Immature natural killer cell (primary cell): ENCODE results near the gene MTERF4. TPM values are rescaled to one million over a fixed set of nuclear protein-coding genes. Genes with fewer than 3 reads are reported as not detected.

ENCODE experiments used
- DNase-seq, 3 donors: peaks; one replicate each; pipeline ENCODE4 v3.0.0; 2022; ENCODE audit warnings: mixed read lengths in 1 of 3
- H3K27ac Mint-ChIP-seq, 6 donors: one replicate each; pipeline ENCODE4 v1.8.0; 2020; ENCODE audit warnings: mixed read lengths in 6 of 6, mild to moderate bottlenecking in 5 of 6, inconsistent platforms in 4 of 6, moderate library complexity in 3 of 6
- H3K27me3 Mint-ChIP-seq, 3 donors: one replicate each; pipeline ENCODE4 v1.8.0; 2020 to 2021; ENCODE audit warnings: low read depth in 3 of 3, mild to moderate bottlenecking in 3 of 3, mixed read lengths in 3 of 3, moderate library complexity in 3 of 3, inconsistent platforms in 1 of 3
- H3K36me3 Mint-ChIP-seq, 3 donors: one replicate each; pipeline ENCODE4 v1.8.0; 2020; ENCODE audit warnings: mixed read lengths in 3 of 3, inconsistent platforms in 2 of 3, mild to moderate bottlenecking in 2 of 3
- H3K4me1 Mint-ChIP-seq, 2 donors: one replicate each; pipeline ENCODE4 v1.8.0; 2020; ENCODE audit warnings: inconsistent platforms in 2 of 2, mild to moderate bottlenecking in 2 of 2, mixed read lengths in 2 of 2, moderate library complexity in 1 of 2
- H3K4me3 Mint-ChIP-seq, 5 donors: one replicate each; pipeline ENCODE4 v1.8.0; 2020; ENCODE audit warnings: mild to moderate bottlenecking in 5 of 5, mixed read lengths in 5 of 5, inconsistent platforms in 3 of 5, moderate library complexity in 3 of 5
- H3K9me3 Mint-ChIP-seq, 6 donors: one replicate each; pipeline ENCODE4 v1.8.0; 2020; ENCODE audit warnings: mild to moderate bottlenecking in 6 of 6, mixed read lengths in 6 of 6, inconsistent platforms in 4 of 6, moderate library complexity in 3 of 6
- polyA plus RNA-seq, 3 donors: library from polyadenylated mRNA; unstranded; fragments of 300-500 nt; fragmentation: Illumina TruSeq; gene quantifications; one replicate each; pipeline ENCODE4 v1.2.3, GENCODE V29; 2021

MTERF4 gene, protein sequence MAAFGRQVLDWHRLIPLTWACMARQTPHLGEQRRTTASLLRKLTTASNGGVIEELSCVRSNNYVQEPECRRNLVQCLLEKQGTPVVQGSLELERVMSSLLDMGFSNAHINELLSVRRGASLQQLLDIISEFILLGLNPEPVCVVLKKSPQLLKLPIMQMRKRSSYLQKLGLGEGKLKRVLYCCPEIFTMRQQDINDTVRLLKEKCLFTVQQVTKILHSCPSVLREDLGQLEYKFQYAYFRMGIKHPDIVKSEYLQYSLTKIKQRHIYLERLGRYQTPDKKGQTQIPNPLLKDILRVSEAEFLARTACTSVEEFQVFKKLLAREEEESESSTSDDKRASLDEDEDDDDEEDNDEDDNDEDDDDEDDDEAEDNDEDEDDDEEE
- 10 to 100 TPM; 27.8 to 35.8 (median 30.9) TPM for polyA plus RNA-seq

- H3K9me3 Mint-ChIP-seq, result no peaks in the 10 kb centered on the region
- peak within 1 kb of the TSS; percentile 94 to 97 (median 95) for H3K27ac Mint-ChIP-seq
- H3K4me3 Mint-ChIP-seq, result peak within 1 kb of the TSS; percentile 93 to 98 (median 95)
- peaks cover 0 to 12% (median 4%) of the 10 kb centered on the region in 3 donors for H3K27me3 Mint-ChIP-seq
- H3K36me3 Mint-ChIP-seq, result peaks cover 0 to 10% (median 3%) of the 10 kb centered on the region in 3 donors
- DNase-seq, result peak; percentile 81 to 85 (median 84)
- peaks cover 37 to 57% of the 10 kb centered on the region in 2 donors for H3K4me1 Mint-ChIP-seq
Observed at GRCh38 chr2:241102239-241102803, at the start of gene MTERF4. TSS of gene MTERF4 (minus strand) at chr2:241102287. CDS start at chr2:241102273, 14 bp downstream.

- Mint-ChIP-seq H3K36me3 (peaks cover 4 to 6% (median 6%) of the 10 kb centered on the region in 3 donors), H3K27ac (peak overlapping the region in 5 of 6 donors; percentile 90 to 95 (median 91)), H3K4me1 (peaks cover 32 to 44% of the 10 kb centered on the region in 2 donors), H3K4me3 (peak overlapping the region; percentile 95 to 100 (median 97)), H3K27me3 (peaks cover 2 to 4% (median 3%) of the 10 kb centered on the region in 3 donors), H3K9me3 (no peaks in the 10 kb centered on the region)
- no peak for DNase-seq
Observed at GRCh38 chr2:241150660-241151530, 48.8 kb upstream of the MTERF4 start.

DNA sequence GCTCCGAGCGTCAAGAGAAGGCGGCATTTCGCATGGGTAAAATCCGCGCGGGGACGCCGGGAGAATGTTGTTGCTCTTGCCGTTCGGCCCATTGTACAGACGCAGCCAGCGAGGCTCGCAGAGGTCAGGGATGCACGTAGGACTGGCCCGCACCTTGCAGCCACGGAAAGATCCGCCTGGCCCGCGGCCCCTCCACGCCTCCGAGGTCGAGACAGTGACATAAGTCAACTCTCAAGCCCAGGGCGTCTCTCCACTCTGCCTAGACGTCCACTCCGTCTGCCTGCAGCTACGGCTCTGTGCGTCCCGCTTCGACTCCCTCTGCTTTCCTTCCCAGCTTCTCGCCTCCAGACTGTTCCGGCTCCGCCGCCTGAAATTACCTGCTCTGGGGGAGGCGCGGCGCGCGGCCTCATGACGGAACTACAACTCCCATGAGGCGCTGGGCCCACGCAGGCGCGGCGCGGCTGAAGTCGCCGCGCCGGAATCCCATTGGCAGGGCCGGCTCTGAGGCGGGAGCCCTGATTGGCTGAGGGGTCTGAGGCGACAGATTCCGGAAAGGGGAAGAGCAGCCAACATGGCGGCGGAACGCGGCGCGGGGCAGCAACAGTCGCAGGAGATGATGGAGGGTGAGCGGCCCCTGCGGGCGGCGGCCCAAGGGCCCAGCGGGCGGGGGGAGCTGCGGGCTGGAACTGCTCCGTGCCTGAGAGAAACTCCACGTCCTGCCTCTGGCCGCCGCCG, 48.0 kb upstream of the MTERF4 start, which contains the start of gene PPP1R7:
Gene PPP1R7 (plus strand): TSS at position 543 of the 735 bp plus-strand sequence. CDS start 29 bp downstream, at position 572.
- Mint-ChIP-seq H3K36me3 (peaks cover 4 to 6% (median 6%) of the 10 kb centered on the region in 3 donors), H3K4me3 (peak within 1 kb of the TSS; percentile 95 to 100 (median 97)), H3K27me3 (peaks cover 2 to 4% (median 3%) of the 10 kb centered on the region in 3 donors), H3K9me3 (no peaks in the 10 kb centered on the region), H3K4me1 (peaks cover 30 to 43% of the 10 kb centered on the region in 2 donors), H3K27ac (peak within 1 kb of the TSS; percentile 90 to 97 (median 94))
- peak; percentile 89 to 91 (median 90) for DNase-seq

DNA sequence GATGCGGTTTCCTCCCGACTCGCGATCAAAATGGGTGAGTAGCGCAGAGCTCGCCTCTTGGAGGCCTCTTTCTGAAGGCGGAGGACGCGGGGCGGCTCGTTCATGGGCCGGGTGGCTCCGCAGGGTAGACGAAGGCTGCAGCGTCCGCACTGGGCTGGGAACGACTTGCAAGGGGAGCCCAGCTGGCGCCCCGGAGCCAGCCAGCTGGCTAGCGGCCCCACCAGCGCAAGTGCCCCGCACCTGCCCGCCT, 47.5 kb upstream of the MTERF4 start:
- Mint-ChIP-seq H3K27ac (peak overlapping the region; percentile 77 to 94 (median 86)), H3K9me3 (no peaks in the 10 kb centered on the region), H3K4me3 (peak overlapping the region; percentile 95 to 100 (median 97)), H3K4me1 (peaks cover 30 to 39% of the 10 kb centered on the region in 2 donors), H3K27me3 (peaks cover 2 to 4% (median 3%) of the 10 kb centered on the region in 3 donors), H3K36me3 (peaks cover 2 to 6% (median 4%) of the 10 kb centered on the region in 3 donors)
- DNase-seq, result no peak

GRCh38 chr2:241148891-241149674, 47.0 kb upstream of the MTERF4 start, which contains the start of gene PASK:
TSS of gene PASK (minus strand) at chr2:241149472. CDS start at chr2:241143032, 6,440 bp downstream.
- Mint-ChIP-seq H3K36me3 (peaks cover 2 to 6% (median 4%) of the 10 kb centered on the region in 3 donors), H3K9me3 (no peaks in the 10 kb centered on the region), H3K27me3 (peaks cover 2 to 4% (median 3%) of the 10 kb centered on the region in 3 donors), H3K27ac (peak within 1 kb of the TSS; percentile 90 to 97 (median 94)), H3K4me3 (peak within 1 kb of the TSS; percentile 95 to 100 (median 99)), H3K4me1 (peaks cover 30 to 39% of the 10 kb centered on the region in 2 donors)
- peak; percentile 87 to 89 (median 88) for DNase-seq

DNA sequence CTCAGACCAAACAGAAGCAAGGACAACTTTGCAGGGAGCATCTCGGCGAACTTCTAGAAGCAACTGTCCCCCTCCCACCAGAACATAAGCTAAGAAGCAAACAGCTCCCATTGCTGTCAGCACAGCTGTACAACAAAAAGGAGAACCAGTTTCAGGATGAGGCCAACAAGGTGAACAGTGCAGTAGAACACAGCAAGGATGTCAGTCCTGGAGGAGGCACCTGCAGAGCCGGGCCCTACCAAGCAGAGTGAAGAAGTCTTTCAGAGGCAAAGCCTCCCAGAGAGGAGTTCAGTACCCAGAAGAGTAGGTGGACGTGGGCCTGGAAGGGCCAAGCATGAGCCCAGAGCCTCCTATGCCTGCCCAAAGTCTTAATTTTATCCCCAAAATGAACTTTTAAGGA, 46.2 kb upstream of the MTERF4 start:
- no peak for DNase-seq
- Mint-ChIP-seq H3K9me3 (no peaks in the 10 kb centered on the region), H3K27ac (peak overlapping the region; percentile 56 to 94 (median 76)), H3K27me3 (peaks cover 2 to 4% (median 3%) of the 10 kb centered on the region in 3 donors), H3K4me3 (peak overlapping the region; percentile 91 to 99 (median 95)), H3K36me3 (peaks cover 0 to 6% (median 1%) of the 10 kb centered on the region in 3 donors), H3K4me1 (peaks cover 30 to 39% of the 10 kb centered on the region in 2 donors)

GRCh38 chr2:241147336-241147735, 45.2 kb upstream of the MTERF4 start:
- H3K36me3 Mint-ChIP-seq, result peaks cover 0 to 6% (median 0%) of the 10 kb centered on the region in 3 donors
- no peaks in the 10 kb centered on the region for H3K9me3 Mint-ChIP-seq
- no peak overlapping the region for H3K27ac Mint-ChIP-seq
- H3K4me1 Mint-ChIP-seq, result peaks cover 29 to 38% of the 10 kb centered on the region in 2 donors
- peak overlapping the region in 4 of 5 donors; percentile 46 to 99 (median 73) for H3K4me3 Mint-ChIP-seq
- H3K27me3 Mint-ChIP-seq, result peaks cover 2 to 4% (median 3%) of the 10 kb centered on the region in 3 donors
- no peak for DNase-seq

GRCh38 chr2:241146286-241146685, 44.2 kb upstream of the MTERF4 start:
- H3K4me1 Mint-ChIP-seq, result peaks cover 18 to 28% of the 10 kb centered on the region in 2 donors
- no peak overlapping the region for H3K27ac Mint-ChIP-seq
- H3K9me3 Mint-ChIP-seq, result no peaks in the 10 kb centered on the region
- no peak for DNase-seq
- H3K4me3 Mint-ChIP-seq, result no peak overlapping the region
- H3K36me3 Mint-ChIP-seq, result peaks cover 0 to 10% (median 4%) of the 10 kb centered on the region in 3 donors
- H3K27me3 Mint-ChIP-seq, result peaks cover under 1 to 4% (median 3%) of the 10 kb centered on the region in 3 donors

- H3K4me3 Mint-ChIP-seq, result no peak overlapping the region
- H3K9me3 Mint-ChIP-seq, result no peaks in the 10 kb centered on the region
- H3K4me1 Mint-ChIP-seq, result no peaks in the 10 kb centered on the region
- no peak for DNase-seq
- peaks cover 0 to 18% (median 14%) of the 10 kb centered on the region in 3 donors for H3K36me3 Mint-ChIP-seq
- no peaks in the 10 kb centered on the region for H3K27me3 Mint-ChIP-seq
- H3K27ac Mint-ChIP-seq, result no peak overlapping the region
Observed at GRCh38 chr2:241142593-241142992, 40.5 kb upstream of the MTERF4 start.

- Mint-ChIP-seq H3K27ac (no peak overlapping the region), H3K4me3 (no peak overlapping the region), H3K36me3 (peaks cover 0 to 18% (median 14%) of the 10 kb centered on the region in 3 donors), H3K4me1 (no peaks in the 10 kb centered on the region), H3K27me3 (no peaks in the 10 kb centered on the region), H3K9me3 (no peaks in the 10 kb centered on the region)
- DNase-seq, result no peak
Observed at GRCh38 chr2:241142063-241142462, 40.0 kb upstream of the MTERF4 start.

GRCh38 chr2:241141214-241141770, 39.2 kb upstream of the MTERF4 start:
- H3K36me3 Mint-ChIP-seq, result peaks cover 0 to 16% (median 15%) of the 10 kb centered on the region in 3 donors

DNA sequence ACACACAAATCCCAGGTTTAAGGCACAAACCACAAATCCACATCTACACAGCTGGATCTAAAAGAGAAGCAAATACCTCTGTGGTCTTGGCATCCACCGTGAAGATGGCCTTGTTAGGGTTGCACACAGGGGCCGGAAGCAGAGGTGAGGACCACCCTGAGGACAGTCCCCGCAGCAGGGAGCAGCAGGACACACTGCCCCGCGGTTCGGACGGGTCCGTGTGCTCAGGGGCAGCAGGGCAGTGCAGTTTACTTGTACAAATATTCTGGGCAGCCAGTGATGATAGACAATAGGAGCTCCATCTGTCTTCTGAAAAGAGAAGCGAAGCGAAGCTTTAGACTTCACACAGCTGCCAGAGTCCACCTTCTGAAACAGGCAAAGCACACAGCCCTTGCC, 38.4 kb upstream of the MTERF4 start:
- Mint-ChIP-seq H3K27ac (no peak overlapping the region), H3K4me3 (no peak overlapping the region), H3K4me1 (no peaks in the 10 kb centered on the region), H3K9me3 (no peaks in the 10 kb centered on the region), H3K36me3 (peaks cover 0 to 17% (median 12%) of the 10 kb centered on the region in 3 donors), H3K27me3 (no peaks in the 10 kb centered on the region)
- no peak for DNase-seq

More at GRCh38 chr2:241141214-241141770, 39.2 kb upstream of the MTERF4 start:
- H3K9me3 Mint-ChIP-seq, result no peaks in the 10 kb centered on the region
- no peak overlapping the region for H3K27ac Mint-ChIP-seq
- H3K4me1 Mint-ChIP-seq, result no peaks in the 10 kb centered on the region
- no peaks in the 10 kb centered on the region for H3K27me3 Mint-ChIP-seq
- H3K4me3 Mint-ChIP-seq, result no peak overlapping the region
- DNase-seq, result no peak
